Measurements from ENCODE around the gene EPAS1.

- TF ChIP-seq CTCF (IDR thresholded peaks at IDR 0.05) (no peak), POLR2A (IDR thresholded peaks at IDR 0.05) (no peak)
Observed at GRCh38 chr2:46421361-46421760, 124.2 kb downstream of the EPAS1 start.
